G401.6 (cell line): ENCODE measurements around the gene ADD2.
"Not testable (repeated sequence)": the region's sequence is repeated elsewhere in the genome, so short reads cannot be mapped to it uniquely, and the experiment has no call there.

Source experiments
- FAIRE-seq: peaks from 2 replicates; lab custom pipeline; 2012; peaks lifted over from hg19 to GRCh38; lab: Jason Lieb, UNC

ADD2 gene

GRCh38 chr2:70751881-70752280, 16.1 kb downstream of the ADD2 start:
- FAIRE-seq, result no peak

- no peak for FAIRE-seq
These were observed 17.7 kb downstream of the ADD2 start for GRCh38 chr2:70750320-70750719.

- FAIRE-seq, result no peak
These were observed 19.8 kb downstream of the ADD2 start for GRCh38 chr2:70748002-70748784.

DNA sequence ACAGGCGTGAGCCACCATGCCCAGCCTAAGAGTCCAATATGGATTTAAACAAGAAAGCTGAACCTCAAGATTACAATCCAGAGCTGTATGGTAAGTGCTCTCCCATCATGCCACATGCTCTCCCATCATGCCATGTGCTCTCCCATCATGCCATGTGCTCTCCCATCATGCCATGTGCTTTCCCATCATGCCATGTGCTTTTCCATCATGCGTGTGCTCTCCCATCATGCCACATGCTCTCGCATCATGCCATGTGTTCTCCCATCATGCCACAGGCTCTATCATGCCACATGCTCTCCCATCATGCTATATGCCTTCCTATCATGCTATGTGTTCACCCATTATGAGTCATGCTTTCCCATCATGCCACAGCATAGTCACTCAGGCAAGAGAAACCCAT, 20.7 kb downstream of the ADD2 start:
- FAIRE-seq, result no peak

GRCh38 chr2:70746094-70746974, 21.7 kb downstream of the ADD2 start:
- no peak for FAIRE-seq

DNA sequence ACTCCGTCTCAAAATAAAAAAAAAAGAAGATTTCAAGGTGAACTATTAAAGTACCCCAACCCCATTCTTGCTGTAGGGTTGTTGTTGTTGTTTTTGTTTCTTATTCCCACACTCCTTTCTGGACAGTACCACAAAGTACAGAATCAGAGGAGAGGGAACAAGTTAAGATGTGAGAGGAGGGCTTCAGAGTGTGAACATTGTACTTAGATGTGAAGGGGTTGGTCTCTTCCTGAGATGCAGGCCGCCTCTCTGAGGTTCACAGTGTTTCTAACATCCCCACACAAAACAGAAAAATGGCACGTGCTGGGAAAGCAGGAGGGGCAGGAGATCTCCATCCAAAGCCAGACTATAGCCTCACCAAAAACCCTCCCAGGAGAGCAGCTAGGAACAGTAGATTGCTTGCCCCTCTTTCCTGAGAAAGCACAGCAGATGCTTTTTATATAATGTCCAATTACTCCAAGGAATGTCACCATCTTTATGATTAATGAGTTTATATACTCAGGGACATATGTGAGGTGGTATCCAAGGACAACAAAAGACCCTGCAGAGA, 22.6 kb downstream of the ADD2 start:
- no peak for FAIRE-seq

- no peak for FAIRE-seq
These were observed 23.6 kb downstream of the ADD2 start for GRCh38 chr2:70744397-70744796.

DNA sequence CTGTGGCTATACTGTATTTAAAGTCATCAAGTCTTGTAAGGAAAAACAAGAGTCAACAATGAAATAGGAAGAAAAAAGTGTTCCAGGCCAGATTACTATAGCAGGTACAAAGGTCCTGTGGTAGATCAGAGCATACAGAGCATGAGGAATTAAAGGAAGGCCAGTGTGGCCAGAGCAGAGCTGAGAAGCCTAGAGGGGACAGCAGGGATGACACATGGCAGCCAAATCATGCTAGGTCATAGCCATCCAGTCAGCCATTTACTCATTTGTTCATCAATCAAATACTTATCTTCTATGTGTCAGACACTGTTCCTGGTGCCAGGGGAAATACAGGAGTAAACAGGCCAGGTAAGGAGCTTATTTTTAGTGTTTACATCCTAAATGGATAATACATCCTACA, 24.3 kb downstream of the ADD2 start:
- no peak for FAIRE-seq

DNA sequence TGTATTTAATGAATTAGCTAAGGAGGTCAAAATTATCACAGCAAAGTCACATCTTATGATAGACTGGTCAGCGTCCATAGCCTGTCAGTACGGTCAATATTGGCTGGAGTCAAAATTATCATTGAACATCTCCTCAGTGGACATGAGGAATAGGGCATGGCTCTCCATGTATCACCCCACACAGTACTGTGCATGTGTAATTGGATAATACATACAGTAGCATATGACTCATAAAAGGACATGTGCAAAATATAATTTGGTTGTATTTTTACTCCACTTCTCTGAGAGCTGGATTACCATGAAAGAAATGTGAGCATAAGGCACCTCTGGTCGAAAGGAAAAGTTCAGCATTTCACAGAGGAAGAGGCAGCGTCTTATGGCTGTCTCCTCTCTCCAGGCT, 24.9 kb downstream of the ADD2 start:
- no peak for FAIRE-seq

- not testable (repeated sequence) for FAIRE-seq
These were observed 28.5 kb downstream of the ADD2 start for GRCh38 chr2:70739492-70739891.

GRCh38 chr2:70738159-70738558, 29.8 kb downstream of the ADD2 start:
- FAIRE-seq, result no peak

- FAIRE-seq, result no peak
These were observed 32.9 kb downstream of the ADD2 start for GRCh38 chr2:70735071-70735470.

DNA sequence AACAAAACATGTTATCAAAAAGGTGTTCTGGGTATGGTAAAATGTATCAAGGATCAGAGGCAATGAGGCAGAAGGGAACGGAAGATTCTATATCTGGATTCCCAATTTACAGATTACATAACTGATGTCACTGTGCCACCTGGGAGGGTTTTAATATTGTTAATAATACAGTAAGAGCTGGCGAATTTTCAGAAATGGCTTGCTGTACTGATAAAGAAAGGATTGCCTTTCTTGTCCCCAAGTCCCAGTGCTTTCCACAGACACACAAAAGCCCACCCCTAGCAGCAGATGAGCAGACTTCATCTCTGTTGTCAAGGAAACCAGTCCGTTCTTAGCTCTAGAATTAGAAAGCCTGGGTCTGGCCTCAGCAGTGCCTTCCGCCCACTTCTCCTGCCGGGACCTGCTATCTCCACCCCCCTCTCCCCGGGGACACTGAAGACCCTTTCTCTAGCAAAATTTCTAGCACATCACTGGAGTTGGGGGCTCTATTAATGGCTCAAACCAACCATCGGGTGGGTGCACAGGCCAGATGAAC, 34.3 kb downstream of the ADD2 start:
- no peak for FAIRE-seq

DNA sequence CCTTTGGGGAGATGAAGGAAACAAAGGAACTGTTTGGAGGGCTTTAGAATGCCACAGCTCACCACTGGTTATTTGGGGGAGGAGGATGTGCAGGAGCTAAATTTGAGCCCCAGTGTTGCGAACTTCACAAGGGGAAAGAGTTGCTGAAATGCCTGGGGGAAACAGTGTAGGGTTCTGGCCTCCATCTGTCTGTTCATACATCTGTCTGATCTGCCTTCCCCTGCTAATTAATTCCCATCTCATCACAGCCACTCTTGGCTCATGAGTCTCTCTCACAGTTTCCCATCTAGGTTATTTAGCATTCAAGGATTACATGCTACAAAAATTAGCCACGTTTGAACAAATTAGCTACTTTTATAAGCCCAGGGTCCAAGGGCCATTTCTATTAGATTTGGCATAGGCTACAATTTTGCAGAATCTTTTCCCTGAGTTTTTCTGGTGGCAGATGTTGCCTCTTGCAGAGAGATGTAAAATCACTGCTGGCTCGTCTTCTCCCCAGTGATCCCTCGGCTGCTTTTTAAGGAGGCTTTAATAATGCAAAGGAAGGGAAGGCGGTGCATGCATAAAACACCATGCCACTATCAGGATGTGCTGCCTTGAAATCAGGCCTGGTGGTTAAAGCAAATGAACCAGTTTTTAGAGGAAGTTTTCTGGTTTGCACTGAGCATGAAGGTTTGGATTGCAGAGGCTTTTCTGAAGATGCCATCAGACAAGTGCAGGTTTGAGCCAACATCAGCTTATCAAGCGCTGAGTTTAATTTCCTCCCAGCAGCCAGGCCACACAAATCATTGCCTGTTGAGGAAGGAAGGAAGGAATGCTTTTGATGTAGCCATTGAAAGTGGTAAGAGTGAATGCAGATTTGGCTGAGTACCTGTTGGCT, 35.0 kb downstream of the ADD2 start:
- FAIRE-seq, result no peak

DNA sequence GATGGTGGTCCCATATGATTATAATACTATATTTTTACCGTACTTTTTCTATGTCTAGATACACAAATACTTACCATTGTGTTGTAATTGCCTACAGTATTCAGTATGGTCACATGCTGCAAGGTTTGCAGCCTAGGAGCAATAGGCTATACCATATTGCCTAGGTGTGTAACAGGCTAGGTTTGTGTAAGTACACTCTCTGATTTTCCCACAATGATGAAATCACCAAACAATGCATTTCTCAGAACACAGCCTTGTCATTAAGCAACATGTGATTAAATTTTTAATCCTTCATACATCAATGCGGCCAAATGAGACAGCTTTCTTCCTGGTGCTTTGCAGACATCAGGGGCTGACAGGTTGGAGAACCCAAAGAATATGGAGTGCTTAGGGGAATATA, 37.3 kb downstream of the ADD2 start:
- no peak for FAIRE-seq

DNA sequence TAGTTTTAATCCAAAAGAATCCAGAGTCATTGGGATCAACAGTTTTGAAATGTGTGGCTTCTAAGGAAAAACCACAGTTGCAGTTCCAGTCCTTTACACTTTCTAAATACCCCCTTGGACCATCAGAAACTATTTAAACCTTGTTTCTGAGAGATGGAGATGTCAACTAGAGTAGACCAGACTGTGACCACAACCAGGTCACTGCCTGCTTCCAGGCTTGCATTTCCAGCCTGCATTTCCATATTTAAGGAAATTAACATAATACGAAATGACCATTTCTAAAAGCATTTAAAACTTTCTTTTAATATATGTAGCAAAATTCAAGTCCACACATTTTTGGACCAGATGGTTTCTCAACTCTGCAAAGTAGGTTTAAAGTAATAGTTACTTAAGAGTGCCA, 38.4 kb downstream of the ADD2 start:
- no peak for FAIRE-seq

- no peak for FAIRE-seq
These were observed 39.9 kb downstream of the ADD2 start for GRCh38 chr2:70728128-70728527.

DNA sequence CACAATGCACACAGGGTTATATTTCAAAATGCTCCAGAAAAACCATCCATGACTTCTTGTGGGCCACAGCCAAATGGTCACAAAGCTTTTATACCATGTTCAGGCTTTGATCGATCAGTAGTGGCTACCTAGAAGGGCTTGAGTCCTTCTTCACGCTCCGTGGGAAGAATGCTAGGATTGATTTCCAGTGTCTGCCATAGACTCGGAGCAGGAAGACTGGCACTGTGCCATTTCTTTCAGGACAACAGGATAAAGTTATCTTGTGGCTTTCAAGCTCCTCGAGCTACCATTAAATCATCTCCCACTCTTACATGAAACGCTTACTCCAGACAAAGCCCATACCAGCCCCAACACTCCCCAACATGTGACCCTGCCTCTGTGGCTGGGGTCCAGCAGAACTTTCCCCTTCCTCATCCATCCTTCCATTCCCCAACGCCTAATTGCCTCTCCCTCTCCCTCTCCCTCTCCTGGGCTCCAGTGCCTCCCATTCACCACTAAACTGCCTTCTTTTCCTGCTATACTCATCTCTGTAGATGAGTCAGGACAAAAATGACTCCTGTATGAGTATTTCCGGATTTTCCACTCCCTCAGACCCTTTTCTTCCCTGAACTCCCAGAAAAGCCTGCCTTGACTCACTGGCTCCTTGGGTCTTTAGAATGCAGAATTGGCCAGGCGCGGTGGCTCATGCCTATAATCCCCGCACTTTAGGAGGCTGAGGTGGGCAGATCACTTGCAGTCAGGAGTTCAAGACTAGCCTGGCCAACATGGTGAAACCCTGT, 40.9 kb downstream of the ADD2 start:
- FAIRE-seq, result no peak

GRCh38 chr2:70725505-70725904, 42.5 kb downstream of the ADD2 start:
- no peak for FAIRE-seq

GRCh38 chr2:70724366-70724765, 43.6 kb downstream of the ADD2 start:
- no peak for FAIRE-seq

- FAIRE-seq, result no peak
These were observed 44.6 kb downstream of the ADD2 start for GRCh38 chr2:70723286-70723885.
